Activated CD4-positive, alpha-beta T cell treated with anti-CD3 and anti-CD28 coated beads, Interleukin-2, amount 50 U/mL, for 48 hours (primary cell): ENCODE data around the gene GOSR2.
"Not testable (repeated sequence)": the region's sequence is repeated elsewhere in the genome, so short reads cannot be mapped to it uniquely, and the experiment has no call there.

ENCODE experiments used
- DNase-seq, 2 experiments: peaks; one replicate each; pipeline ENCODE4 v3.0.0-alpha.2; 2020

Gene GOSR2

GRCh38 chr17:46935658-46936266 is 12.8 kb downstream of the GOSR2 start:
- no peak for DNase-seq

DNA sequence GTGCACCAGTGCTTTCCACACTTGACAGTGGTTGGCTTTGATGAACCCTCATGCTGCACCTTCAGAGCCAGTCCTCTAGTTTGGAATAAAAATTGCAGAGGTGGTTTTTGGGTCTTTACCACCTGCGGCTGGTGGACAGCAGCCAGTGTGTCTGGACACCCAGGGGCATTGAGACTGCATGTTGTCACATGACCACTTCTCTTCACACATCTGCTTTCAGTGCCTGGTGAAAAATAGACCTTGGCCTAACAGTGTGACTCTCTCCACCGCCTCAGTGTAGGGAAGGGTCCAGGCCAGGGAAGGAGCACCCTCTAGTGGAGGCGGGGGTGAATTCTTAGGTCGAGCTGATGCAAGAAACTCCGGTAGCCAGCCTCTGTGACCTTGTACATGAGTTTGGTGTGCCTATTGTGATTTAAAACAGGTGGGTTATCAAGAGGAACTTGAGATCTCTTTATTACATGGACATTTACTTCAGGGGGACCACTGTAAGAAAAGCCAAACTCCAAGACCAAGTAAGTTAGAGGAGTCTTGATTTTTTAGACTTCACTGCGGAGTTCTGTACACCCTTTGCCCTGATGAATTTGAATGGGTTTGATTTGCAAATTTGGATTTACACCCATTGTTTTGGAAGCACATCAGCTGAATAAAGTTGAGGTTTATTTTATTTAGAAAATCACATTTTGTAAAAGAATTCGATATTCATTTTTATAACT is 17.9 kb downstream of the GOSR2 start:
- peak; percentile 72 to 78 for DNase-seq

DNA sequence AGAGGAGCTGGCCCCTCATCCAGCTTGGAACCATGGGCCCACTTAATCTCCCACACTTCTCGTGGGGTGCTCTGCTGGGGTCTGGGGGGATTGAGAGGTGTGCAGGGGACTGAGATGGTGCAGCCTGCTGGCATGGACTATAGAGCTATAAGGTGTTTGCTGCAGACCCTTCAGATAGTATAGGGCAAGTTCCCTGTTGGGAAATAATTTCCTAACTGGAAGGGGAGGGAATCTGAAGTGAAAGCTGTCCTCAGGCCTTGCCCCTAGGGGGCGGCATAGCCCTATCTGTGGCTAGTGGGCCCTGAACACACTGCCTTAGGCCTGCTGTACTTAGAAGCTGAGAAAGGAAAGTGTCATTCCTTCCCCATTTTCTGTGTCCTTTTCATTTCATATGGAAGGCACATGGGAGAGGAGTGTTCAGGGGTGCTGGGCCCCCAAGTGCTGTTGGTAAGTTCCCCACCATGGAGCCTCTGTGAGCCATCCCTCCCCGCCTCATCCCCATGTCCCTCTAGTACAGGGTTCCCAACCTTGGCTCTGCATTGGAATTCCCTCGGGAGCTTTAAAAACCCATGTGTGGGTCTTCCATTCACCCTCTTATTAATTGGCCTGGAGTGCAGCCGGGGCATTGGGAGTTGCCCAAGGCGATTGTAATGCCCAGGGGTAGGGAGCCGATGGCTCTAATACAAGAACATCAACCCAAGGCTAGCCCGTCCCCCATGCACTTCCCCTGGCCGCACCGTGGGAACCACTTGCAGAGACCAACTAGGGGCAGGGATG is 19.7 kb downstream of the GOSR2 start:
- DNase-seq = peak; percentile 57 to 67

GRCh38 chr17:46943218-46943500 is 20.2 kb downstream of the GOSR2 start:
- DNase-seq = no peak

DNA sequence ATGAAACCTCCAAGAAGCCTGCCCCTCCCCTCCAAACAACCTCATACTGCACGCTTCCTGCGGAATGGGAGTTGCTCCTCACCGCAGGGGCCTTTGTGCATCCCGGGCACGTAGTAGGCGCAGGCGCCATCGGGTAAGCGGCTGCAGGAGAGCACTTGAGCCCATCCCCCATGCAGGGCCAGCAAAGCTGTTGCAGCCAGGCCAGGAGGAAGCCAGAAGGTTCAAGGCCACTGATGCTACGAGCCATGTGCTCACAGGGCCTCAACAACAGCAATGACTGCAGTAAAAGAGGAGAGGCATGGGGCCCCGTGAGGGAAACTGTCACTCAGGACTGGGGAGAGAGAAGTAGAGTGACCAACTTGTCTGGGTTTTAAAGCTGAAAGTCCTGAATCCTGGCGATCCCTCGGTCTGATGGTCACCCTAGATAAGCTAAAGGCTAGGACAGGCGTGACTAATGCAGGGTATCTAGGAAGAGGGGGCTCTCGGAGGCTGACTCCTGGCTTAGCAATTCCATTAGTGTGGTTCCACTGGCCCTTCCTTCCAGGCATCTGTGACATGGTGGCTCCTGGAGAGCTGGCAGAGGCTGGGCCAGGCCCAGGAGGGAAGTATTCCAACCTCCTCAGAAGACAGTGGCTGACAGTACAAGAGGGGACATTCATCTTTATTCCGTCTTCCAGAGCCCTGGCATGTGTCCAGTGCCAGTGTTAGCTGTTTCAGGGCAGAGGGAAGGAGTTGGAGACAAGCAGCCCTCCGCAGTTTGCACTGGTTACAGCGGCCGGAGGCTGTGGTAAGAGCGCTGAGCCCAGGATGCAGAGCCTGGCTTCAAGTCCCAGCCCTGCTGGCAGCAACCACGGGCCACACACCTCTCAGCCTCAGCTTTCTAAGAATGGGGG is 20.8 kb downstream of the GOSR2 start:
- DNase-seq = peak; percentile 17 to 33

GRCh38 chr17:46944931-46945330 is 22.0 kb downstream of the GOSR2 start:
- no peak for DNase-seq

- DNase-seq = no peak
These were observed 24.3 kb downstream of the GOSR2 start for GRCh38 chr17:46947216-46947615.

DNA sequence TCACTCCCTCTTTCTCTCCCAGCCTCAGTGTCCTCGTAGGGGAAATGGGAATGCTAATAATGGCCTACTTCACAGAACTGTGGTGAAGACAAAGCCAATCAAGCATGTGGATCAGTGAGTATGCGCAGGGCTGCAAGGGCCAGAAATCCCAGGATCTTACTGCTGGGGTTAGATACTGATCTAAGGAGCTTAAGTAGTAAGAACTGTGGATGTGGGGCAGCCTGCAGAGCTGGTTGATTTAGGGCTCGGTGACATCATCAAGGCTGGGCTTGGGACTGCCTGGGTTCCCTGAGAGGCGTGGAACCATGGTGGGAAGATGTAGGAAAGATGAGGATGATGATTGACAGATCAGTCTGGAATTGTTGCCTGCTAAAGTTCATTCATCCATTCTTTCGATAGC is 25.6 kb downstream of the GOSR2 start:
- DNase-seq = no peak

- no peak for DNase-seq
These were observed 26.6 kb downstream of the GOSR2 start for GRCh38 chr17:46949291-46950174.

GRCh38 chr17:46950342-46950996 is 27.5 kb downstream of the GOSR2 start:
- no peak for DNase-seq

DNA sequence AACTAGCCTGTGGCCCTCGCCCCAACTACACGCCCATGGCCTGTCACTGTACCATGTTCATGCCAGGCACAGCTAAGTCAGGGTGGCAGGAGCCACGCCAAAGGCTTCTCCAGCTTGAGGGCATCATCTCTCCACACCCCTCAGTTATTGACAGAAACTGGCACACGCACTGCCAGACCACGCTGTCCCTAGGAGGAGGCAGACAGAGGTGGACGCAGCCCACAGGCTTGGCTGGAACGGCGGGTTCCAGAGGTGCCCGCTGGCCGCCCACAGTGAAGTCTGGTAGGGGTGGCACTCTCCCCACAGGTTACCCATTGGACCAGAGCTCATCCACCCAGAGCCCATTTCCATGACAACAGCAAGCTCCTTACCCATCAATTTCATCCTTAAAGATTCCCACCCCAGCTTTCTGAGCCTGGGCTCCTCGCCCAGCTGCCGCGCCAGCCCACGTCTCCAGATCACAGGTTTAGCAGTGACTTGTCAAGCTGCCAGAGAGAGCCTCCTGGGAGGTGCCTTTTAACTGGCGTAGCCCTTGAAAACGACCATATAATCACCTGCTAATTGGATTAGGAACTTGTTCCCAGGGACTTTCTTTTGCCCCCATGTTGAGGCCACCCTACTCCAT is 28.1 kb downstream of the GOSR2 start:
- no peak for DNase-seq

GRCh38 chr17:46951706-46952105 is 28.7 kb downstream of the GOSR2 start:
- no peak for DNase-seq

DNA sequence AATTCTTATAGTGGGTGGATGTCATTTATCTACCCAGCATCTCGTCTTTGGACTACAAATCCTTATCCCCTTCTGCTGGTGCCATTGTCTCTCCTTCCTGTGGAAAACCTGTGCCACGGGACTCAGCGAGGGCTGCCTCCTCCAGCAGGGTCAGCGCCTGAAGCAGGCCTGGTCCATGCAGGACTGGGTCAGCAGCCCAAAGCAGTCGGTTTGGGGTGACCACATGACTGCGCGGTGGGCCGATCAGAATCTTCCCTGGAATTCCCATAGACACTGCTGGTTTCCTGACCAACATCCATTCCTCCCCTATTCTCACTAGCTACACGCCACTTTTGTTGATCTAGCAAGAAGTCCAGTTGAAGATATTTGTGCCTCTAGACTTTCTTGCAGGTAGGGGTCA is 29.2 kb downstream of the GOSR2 start:
- no peak for DNase-seq

DNA sequence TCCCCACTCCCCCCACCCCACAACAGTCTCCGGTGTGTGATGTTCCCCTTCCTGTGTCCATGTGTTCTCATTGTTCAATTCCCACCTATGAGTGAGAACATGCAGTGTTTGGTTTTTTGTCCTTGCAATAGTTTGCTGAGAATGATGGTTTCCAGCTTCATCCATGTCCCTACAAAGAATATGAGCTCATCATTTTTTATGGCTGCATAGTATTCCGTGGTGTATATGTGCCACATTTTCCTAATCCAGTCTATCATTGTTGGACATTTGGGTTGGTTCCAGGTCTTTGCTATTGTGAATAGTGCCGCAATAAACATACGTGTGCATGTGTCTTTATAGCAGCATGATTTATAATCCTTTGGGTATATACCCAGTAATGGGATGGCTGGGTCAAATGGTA is 30.2 kb downstream of the GOSR2 start:
- not testable (repeated sequence) for DNase-seq

DNA sequence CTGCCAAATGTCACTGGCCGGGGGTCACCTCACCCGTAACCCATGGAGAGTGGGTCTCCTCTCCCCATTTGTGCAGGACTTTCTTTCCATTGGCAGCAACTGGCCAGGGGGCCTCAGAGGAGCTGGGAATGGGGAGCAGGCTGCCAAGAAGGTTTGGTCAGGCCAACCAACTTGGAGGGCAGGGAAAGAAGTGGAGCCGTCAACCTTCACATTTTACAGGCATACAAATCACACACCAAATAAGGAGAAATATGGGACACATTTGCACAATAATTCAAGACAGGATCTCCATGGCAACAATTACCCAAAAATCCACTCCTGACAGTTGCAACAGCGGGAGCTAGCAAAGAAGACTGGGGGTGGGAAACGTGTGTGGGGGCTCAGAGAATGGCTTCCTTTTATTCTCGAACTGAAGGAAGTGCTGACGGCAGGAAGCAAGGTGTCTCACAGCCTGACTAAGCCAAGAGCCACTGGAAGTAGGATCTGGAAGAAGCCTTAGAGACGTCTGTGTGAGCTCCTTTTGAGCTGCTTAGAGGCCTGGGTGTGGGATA is 35.2 kb downstream of the GOSR2 start:
- no peak for DNase-seq

DNA sequence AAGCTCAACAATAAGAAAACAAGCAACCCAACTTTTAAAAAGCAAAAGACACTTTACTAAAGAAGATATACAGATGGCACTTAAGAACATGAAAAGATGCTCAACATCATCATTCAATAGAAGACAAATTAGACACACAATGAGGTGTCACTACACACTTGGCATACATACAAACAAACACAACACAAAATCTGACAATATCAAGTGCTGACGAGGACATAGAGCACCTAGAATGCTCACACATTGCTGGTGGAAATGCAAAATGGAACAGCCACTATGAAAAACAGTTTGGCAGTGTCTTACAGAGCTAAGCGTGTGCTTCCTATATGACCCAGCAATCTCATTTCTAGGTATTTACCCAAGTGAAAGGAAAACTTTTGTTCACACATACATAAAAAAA is 37.2 kb downstream of the GOSR2 start:
- no peak for DNase-seq

DNA sequence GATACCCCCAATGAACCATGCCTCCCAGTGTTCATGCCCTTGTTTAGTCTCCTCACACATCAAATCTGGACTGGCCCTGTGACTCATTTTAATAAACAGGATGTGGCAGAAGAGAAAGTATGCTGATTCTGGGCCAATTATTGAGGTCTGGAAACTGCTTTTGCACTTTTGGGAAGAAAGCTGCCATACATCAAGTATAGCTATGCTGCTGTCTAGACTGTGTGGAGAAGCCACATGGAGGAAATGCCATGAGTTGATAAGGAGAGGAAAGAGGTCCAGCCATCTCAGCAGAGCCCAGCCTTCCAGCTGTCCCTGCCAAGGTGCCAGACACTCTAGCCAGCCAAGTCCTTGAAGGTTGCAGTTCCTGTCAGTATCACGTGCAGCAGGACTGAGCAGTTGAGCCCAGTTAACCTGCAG is 39.4 kb downstream of the GOSR2 start:
- DNase-seq = no peak

- no peak for DNase-seq
These were observed 40.6 kb downstream of the GOSR2 start for GRCh38 chr17:46963571-46963970.

DNA sequence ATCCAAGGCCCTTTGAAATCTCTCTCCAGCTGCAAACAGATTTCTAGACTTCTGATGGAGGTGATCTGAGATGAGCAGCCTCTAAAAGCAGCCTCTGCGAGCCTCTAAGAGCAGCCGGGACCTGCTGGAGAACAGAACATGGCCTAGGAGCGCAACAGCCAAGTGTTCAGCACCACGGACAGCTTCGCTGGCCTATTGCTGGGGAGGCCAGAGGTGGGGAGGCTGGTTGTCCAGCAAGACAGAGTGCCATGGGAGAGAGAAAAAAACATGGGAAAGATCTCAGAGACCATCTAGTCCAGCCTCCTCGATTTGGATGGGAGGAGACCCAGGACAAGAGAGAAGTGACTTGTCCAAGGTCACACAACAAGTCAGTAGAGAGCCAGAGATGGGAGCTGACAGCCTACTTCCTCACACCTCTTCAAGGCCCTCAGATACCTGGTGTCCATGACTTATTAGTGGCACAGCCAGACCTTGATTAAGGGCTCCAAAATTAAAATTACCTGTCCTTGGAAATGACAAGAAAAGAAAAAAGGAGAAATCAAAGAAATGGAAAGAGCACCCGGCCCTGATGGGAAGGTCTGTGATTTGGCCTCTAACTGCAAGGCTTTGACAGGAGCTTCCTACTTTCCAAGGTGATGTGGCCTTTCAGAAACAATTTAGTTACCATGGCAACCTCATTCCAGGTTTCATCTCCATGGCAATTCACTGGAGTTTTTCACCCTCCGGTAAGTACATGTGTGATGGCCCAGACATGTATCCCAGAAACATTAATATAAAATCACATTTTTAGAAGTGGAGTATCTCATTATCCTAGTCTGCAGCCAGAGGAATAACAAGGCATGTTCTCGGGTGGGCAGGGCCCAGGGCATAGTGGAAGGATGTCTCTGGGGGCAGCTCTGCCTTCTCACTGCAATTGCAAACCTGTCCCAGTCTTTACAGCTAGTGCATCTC is 41.6 kb downstream of the GOSR2 start:
- no peak for DNase-seq
